Renal pelvis (tissue), 12 donors: ENCODE measurements around the gene DNAJC6. TPM values are rescaled to one million over a fixed set of nuclear protein-coding genes. Genes with fewer than 3 reads are reported as not detected.
A peak's percentile ranks its signal among the peaks of the same experiment; 100 is the strongest.

Experiments used
- DNase-seq: peaks from one replicate; pipeline ENCODE4 v3.0.0-alpha.2; 2013
- long read RNA-seq, 16 experiments: transcript quantifications; one replicate each; lab custom pipeline, GENCODE V29; 2026
- polyA plus RNA-seq, 3 donors: library from polyadenylated mRNA; unstranded; fragments of 120-200 nt; gene quantifications; one replicate each; pipeline ENCODE4 v1.2.1, GENCODE V29; 2013; ENCODE audit not compliant: insufficient read length in 3 of 3

DNAJC6 gene
- 1 to 10 TPM; 5.6 to 8.0 (median 7.4) TPM for polyA plus RNA-seq
- long read RNA-seq, donor 1 = 0 reads
- long read RNA-seq, donor 2 = 0 reads
- long read RNA-seq, donor 3 = 0 reads
- long read RNA-seq, donor 4 = 0 reads
- long read RNA-seq, donor 5 = 0 reads
- long read RNA-seq, donor 6, partial matches to known transcripts = 0 of 1 reads
- long read RNA-seq, donor 6, other reads (novel, unspliced or antisense) = 0 of 1 reads
- long read RNA-seq, donor 7 = 0 reads
- long read RNA-seq, donor 8 = 0 reads
- long read RNA-seq, donor 9 = 0 reads
- long read RNA-seq, donor 10, partial matches to known transcripts = 0 of 1 reads
- long read RNA-seq, donor 10, other reads (novel, unspliced or antisense) = 0 of 1 reads
- long read RNA-seq, donor 11, partial matches to known transcripts = 0 of 1 reads
- long read RNA-seq, donor 11, other reads (novel, unspliced or antisense) = 0 of 1 reads
- long read RNA-seq, donor 12 = 0 reads
- long read RNA-seq, donor 13 = 0 reads
- long read RNA-seq, donor 14 = 0 reads
- long read RNA-seq, donor 15 = 0 reads
- long read RNA-seq, donor 16 = 0 reads

DNA sequence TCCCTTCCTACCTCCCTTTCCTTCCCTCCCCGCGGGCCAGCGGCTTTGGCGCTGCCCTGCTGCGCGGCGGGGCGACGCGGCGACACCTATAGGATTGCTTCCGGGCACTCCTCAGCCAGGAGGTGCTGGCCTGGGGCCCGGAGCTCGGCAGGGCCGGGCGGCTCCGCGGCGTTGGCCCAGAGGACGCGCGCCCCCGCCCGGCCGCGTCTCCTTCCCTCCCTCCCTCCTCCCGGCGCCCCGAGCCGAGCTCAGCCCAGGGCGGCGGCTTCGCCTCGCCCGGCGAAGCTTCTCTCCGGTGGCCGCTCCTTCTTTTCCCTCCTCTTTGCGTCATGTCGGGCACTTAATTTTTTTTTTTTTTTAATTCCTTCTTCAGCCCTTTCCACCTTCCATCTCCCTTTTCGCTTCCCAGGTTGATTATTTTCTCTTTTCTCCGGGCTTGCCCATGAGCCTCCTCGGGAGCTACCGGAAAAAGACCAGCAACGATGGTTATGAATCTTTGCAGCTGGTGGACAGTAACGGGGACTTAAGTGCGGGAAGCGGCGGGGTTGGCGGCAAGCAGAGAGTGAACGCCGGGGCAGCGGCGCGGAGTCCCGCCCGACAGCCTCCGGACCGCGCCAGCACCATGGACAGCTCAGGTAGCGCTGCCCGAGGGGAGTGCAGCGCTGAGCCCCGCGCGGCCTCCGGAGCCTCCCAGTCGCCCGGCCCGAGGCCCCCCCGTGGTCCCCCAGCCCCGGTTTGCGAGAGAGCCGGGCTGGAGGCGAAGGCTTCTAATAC, at the start of gene DNAJC6:
Gene DNAJC6 (plus strand): TSS at position 240 of the 774 bp plus-strand sequence. CDS start 203 bp downstream, at position 443.
- peak; percentile 87 for DNase-seq

DNA sequence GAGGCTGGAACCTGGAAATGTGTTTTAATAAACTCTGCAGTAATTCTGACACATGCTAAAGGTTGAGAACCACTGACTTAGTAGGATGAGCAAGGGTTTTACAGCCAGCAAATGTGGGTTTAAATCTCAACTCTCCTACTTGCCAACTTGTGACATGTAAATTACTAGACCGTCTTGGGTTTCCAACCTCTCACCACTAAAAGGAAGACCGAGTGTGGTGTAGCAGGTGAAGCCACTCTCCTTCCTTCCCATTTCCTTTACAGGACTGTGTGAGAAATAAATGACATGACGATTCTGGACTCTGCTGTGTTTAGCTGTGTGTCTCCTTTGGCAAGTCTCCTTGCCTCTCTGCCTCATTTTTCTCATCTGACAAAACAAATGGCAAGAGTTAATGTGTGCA, 49.5 kb upstream of the DNAJC6 start:
- no peak for DNase-seq

DNA sequence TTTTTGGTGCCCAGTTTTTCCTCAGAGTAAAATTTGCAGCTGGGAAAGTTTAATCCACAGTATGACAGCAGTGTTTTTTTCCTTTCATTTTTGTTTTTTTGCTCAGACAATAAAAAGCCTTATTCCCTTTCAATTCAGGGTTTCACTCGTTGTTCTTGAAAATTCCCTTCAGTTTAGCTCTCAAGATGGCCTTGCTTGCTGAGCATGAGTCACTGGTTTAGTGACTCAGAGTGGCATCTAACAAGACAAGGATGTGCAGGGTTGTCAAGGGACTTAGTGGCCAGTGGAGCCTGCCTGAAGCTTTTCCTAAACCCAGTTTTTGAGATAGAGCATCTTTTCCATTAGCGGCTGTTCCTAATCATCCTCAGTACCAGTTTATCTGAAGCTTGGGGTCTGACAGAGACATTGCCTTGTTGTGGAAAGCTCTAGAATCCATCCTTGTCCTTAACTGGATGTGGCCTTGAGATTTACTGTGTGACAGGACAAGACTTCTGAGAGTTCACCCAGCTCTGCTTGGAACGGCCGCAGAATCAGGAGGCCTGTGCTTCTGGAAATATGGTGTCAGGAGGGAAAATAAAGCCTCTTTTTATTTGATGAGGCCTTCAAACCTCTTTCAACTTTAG, 48.4 kb upstream of the DNAJC6 start:
- no peak for DNase-seq

DNA sequence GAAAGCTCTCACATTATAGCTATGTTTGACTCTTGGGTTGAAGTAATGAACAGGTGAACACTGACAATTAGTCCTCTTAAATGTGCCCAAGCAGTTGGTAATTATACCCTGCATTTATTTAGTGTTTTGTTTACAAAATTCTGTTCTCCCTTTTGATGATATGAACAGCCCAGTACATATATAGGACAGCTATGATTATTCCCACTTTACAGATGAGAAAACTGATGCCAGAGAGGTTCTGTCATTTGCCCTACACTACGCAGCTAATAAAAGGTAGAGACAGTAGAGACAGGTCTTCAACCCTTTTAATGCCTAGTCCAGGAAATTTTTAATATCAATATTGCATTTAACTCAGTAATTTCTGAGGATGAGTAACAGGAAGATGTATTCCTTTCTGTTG, 46.1 kb upstream of the DNAJC6 start:
- DNase-seq = no peak

DNA sequence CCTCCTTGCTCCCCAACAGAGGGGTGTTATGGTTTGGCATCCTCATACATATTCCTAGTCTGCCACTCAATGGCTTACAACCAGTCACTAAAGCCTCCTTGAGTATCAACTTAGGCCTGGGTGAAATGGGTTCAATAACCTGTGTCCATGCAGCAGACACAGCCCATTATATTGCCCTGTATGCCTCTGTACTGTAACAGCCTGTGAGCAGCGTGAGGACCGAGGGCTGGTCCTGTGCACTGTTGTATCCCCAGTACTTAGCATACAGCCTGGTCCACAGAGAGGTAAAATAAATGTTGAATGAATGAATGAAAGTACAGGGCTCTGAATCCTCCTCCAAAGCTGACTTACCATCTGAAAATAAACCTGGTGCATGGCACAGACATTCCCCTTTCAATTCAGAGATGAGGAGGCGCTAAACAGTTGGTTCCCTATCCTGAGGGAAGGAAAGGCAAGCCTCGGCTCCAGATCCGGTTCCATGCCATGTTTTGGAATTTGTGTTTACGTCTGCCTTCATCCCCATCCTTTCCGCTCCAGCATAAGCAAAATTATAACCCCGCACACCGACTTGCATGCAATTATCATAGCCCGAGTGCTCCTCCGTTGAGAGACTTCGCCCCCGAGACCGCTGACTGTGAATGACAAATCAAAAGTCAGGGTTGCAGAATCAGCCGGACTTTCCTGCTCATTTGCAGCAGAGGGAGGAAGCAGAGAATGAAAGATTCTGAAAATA, 45.0 kb upstream of the DNAJC6 start:
- DNase-seq = no peak

DNA sequence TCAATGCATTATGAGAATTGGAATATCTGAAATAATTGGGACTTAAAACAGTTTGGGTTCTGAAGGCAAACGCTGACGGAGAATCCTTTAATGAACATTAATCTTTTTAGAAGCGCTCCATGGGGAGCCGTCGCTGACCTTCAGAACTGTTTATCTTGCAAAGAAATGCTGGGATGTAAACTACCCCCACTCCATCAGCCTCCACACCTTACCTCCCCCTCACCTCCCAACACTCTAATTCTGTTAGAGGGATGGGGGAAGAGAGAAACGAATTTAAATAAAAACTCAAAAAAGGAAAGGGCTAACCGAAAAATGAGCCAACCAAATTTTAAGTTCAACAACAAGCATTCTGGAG, 44.1 kb upstream of the DNAJC6 start:
- no peak for DNase-seq

DNA sequence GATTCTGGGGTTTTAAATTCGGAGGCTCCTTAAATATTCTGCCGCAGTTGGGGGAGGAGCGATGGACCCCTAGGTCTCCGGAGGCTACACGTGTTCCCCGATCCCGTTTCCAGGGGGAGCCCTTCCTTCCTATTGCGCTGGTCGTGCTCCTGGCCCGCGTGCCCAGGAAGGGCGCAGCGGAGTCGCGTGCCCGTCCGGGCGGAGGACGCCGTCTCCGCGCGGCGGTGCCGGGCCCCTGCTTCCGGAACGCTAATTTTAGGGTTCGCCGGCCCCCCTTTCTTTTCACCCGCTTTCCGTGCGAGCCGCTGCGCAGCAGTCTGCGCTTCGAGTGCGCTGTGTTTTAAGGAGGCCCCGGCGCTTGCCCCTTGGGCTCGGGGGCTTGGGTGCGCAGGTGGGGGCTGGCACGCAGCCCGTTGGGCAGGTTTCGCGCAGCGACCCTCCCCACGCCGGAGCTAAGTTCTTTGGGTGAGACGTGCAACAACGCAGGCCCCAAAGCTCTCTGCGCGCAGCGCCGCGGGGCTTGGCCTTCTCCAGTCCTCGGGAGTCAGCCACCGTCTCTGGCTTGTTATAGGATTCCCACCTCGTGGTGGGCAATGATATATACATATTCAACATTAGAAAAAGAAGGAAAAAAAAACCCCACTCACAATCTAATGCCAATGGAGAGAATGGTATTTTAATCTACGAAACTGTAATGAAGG, 43.5 kb upstream of the DNAJC6 start:
- DNase-seq = no peak

DNA sequence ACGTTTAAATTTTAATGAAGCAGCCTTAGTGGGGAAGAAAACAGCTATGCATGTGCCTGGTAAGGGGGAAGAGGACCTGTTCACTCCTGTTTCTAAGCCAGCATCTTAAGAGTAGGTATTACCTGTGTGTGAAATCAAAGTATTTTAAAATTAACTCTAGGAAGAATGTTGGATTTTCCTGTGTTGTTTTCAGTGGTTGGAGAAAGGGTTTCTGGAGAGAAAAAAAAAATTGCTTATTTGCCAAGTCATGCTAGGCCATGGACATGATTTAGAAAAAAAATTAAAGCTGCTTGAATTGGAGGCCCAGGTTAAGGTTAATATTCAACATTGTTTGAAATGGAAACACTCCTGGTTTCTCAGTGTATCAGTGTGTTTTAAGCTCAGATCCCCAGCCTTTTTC, 42.9 kb upstream of the DNAJC6 start:
- DNase-seq = no peak

DNA sequence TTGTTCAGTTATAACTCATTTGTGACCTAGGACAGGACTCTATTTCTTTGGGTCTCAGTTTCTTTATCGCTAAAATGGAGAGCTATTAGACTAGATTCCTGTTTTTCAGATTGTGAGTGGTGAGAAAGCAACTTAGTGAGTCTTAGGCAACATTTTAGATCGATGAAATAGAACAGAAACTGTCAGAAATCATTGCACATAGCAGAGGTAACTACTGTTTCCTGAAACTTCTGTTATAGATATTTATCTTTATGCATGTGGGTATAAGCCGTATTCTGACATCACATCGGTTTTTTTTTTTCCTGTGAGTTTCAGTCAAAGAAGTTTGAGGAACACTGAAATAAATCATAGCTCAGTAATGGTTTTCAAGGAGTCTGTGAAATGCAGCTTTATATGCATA, 42.1 kb upstream of the DNAJC6 start:
- DNase-seq = no peak

DNA sequence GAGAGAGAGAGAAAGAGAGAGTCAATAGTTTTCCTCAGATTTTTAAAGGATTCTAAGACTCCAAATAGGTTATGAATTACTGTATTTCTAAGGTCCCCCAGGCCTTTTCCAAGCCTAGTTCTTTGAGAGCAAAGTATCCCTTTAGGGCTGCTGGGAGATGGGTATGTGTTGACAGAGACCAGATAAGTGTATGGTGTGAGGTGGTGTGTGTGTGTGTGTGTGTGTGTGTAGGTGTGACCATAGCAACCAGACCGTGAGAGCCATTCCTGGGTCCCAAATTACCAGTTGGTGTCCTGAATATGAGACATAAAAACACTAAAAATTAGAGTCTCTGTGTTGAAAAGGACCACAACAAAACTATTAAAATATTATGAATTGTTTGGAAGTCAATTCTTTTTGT, 41.7 kb upstream of the DNAJC6 start:
- no peak for DNase-seq

DNA sequence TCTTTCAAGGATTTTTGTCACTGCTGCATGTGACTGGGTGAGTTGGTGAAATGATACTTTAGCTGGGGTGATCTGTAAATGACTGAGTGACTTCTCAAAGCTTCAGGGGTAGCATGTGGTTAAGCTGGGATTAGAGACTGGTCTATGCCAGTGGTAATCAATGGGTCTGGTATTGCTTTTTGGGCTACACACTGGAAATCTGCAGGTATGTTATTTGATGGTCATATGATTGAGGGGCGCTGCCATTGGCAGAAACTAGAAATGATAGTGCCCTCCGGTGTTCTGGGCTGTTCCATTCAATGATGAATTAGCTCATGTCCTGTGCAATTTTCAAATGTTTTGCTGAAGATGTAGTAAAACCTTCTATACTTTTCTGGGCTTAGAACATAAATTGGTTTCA, 39.7 kb upstream of the DNAJC6 start:
- no peak for DNase-seq

DNA sequence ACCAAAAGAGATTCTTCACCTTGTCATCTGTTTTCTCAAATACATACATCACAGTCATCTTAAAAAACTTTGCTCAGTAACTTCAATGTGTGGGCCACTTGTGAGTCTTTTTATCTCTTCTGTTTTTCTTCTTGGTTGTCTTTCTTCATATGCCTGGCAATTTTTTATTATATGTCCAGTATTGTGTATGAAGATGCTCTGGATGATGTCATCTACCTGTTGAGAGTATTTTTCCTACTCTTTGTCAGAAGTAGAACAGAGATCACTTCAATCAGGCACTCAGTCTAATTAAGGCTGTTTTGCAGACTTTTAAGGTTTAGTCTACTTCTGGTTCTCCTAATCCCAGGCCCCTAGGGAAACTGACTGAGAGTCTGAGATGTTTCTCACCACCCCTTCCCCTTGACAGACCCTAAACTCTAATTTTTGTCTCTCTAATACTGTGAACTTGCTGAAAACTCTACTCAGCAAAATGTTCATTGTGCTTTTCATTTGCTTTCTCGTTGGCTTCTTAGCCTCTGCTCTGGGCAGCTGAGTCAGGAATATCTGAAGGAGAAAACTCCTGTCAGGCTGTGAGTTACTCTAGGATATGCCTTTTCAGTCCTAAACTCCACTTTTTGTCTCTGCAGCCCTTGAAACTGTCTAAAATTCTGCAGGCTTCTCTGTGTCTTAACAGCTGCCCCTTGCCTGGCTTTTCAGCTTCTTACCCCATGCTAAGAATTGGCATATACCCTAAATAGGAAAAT, 33.0 kb upstream of the DNAJC6 start:
- DNase-seq = no peak

DNA sequence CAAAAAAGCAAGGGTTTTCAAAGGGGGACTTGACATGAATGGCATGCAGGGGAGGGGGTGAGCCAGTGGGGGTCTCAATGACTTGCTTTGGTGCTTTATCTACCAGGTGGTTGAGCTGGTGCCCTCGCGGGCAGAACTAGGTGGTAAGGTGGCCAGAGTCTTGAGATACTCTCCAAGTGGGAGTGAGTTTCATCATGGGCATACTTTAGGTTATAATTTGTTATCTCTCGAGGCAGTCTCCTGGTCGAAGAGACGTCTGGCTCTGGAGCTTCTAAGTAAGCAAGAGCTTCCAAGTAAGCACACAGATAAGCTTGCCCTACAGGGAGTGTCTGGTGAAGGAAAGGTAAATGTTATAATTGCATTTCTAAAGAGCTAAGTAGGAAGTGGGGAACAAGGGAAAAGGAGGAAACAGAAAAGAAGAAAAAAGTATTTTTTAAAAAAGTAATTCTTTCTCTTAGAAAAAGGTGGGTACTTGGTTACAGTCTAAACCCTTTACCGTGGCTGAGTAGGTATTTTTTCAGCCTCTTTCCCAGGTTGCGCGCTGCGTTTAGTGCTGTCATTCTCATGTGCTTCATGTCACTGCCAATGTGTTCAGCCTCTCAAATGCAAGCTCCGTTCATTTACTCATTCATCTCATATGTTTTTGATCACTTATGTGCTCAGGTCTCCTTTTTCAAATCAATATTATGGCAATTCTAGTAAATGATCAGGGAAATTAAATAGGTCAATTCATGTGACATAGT, 31.6 kb upstream of the DNAJC6 start:
- no peak for DNase-seq

DNA sequence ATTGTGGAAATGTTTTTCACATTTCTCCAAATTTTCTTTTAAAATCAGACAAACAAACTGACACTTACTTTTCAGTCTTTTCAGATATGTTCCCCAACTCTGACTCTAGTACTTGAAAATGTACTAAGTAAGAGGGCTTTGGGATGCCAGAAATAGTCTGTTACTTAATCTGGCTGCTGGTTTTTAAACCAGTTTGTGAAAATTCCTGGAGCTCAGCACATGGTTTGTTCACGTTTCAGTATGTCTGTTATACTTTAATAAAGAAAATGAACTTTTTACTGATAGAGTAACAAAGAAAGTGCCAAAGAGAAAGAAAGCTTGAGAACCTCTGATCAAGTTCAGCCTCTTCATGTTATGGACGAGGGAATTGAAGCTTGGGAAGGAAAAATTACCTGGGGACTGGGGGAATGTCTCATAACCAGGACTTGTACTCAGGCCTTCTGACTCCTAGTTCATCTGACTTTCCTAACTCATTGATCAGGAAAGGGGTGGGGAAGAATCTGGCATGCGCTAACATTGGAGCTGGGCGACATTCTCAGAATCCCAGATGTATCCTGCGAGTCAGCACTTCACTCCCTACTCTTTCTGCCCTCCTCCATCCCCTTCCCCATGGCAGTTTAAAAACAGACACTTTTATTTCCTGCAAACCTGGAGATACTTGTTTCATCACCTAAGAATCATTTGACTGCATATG, 30.8 kb upstream of the DNAJC6 start:
- peak; percentile 8 for DNase-seq

DNA sequence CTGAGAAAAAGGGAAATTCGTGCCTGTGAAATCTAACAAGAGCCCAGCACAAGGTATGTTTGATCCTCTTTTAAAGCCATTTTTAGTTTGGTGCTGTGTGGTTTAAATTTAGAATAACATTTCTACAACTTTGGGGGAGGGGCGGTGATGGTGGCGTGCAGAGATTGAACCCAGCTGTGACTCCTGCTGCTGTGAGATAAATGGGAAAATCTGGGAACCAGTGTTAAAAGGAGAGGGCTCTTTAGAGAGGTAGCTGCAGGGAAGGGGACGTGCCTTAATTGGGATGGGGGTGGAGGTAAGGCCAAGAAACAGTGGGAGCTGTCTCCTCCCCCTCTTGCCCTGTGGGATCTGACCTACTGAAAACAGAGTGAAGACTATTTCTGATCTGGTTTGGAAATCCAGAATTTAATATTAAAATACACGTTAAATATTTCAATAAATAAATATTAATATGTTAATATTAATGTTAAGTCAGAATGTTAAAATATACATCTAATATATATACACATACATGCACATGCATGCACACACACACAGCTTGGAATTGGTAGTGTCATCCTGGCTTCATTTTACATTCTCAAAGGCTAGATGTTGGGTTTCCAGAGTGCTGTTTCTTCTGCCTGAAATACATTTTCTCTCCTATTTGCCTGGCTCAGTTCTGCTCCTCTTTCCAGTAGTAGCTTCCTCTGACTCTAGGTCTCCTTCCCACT, 30.1 kb upstream of the DNAJC6 start:
- DNase-seq = peak; percentile 2

DNA sequence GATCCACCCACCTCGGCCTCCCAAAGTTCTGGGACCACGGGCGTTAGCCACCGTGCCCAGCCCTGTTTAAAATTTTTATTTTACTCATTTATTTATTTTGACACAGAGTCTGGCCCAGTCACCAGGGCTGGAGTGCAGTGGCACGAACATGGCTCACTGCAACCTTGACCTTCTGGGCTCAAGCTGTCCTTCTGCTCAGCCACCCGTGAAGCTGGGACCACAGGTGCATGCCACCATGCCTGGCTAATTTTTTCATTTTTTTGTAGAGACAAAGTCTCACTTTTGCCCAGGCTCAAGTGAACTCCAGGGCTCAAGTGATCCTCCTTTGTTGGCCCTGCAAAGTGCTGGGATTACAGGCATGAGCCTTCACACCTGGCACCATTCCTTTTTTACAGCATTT, 27.5 kb upstream of the DNAJC6 start:
- DNase-seq = no peak

DNA sequence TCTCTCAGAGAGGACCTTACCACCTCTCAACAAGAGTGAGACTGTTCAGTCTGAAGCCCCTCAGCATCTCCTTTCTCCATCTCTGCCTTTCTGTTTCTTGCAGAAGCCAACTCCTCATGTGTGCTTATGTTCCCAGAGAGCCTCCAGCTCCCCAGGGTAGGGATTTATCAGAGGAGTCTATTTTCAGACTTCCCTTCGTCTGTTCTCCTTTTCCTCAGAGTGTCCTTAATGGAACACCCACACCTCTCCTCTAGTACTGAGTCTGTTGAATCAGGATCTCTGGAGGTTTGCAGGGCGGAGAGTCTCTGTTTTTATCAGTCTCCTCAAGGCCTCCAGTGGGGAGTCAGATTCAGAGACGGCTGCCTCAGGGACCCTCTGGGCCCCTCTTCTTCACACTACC, 25.1 kb upstream of the DNAJC6 start:
- no peak for DNase-seq

DNA sequence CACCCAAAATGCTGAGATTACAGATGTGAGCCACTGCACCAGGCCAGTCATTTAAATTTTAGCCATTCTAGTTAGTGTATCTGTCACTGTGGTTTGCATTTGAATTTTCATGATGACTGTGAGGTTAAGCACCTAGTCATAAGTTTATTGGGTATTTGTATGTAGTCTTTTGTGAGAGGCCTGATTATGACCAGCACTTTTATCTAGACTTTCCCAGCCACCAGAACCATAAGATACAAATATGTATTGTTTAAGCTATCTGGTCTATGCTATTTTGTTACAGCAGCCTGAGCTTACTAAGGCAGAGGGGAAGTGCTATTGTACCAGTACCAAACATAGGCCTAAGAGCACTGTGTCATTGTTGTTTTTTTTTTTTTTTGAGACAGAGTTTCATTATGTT, 19.9 kb upstream of the DNAJC6 start:
- no peak for DNase-seq
